Iris pigment epithelial cell (primary cell): ENCODE results near the gene TEX14.
"Not testable (repeated sequence)": the region's sequence is repeated elsewhere in the genome, so short reads cannot be mapped to it uniquely, and the experiment has no call there.

ENCODE experiments used
- DNase-seq: peaks from one replicate; pipeline ENCODE4 v3.0.0-alpha.2; 2011; ENCODE audit warnings: low read depth

Gene TEX14

GRCh38 chr17:58691701-58692238, at the start of gene TEX14:
TSS of gene TEX14 (minus strand) at chr17:58692045. CDS start at chr17:58652001, 40,044 bp downstream.
- DNase-seq: no peak

GRCh38 chr17:58741121-58741625, 49.3 kb upstream of the TEX14 start:
- DNase-seq: peak; percentile 79

GRCh38 chr17:58734811-58735210, 43.0 kb upstream of the TEX14 start:
- DNase-seq: no peak

GRCh38 chr17:58734040-58734439, 42.2 kb upstream of the TEX14 start:
- DNase-seq: no peak

GRCh38 chr17:58730937-58731336, 39.1 kb upstream of the TEX14 start:
- no peak for DNase-seq

DNA sequence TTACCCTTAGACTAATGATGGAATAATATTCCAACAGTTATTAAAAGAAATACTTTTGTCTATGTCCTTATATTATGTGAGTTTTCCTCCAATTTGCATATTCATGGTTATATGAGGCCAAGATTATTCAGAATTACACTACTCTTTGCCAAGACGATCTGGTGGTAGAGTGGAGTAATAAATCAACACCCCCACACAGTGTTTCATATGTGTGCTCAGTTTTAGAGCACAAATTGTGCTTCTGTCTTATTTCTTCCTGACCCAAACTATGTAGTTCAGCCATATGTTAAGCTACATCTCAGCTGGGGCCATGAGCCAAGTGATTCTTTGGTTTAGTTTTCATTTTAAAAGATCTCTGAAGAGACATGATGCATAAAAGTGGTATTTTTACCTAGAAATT, 37.0 kb upstream of the TEX14 start:
- DNase-seq: peak; percentile 10

- DNase-seq: no peak
These were observed 30.9 kb upstream of the TEX14 start for GRCh38 chr17:58722696-58723095.

- no peak for DNase-seq
These were observed 30.4 kb upstream of the TEX14 start for GRCh38 chr17:58722274-58722673.

DNA sequence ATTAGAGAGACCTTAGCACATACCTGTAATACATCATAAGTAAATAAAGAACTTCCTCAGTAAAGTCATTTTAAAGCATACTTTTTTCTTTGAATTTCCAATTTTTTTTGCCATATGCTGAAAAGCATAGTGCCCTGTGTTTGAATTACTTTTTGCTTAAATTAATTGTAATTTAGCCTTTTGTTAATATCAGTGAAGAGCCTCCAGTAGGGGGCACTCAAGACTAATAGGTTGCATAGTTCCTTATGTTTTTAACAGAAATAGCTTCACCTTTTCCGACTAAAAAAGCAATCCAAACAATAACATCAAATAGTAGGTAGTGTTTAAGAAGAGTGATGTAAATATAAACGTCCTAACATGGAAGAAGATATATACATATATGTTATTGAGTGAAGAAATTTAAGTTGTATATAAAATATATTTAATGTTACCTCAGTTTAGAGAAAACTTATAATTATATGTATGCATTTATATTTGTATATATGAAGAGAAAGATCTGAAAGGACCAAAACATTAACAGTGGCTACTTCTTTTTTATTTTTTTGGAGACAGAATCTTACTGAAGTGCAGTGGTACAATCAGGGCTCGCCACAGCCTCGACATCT, 19.2 kb upstream of the TEX14 start:
- peak; percentile 57 for DNase-seq

DNA sequence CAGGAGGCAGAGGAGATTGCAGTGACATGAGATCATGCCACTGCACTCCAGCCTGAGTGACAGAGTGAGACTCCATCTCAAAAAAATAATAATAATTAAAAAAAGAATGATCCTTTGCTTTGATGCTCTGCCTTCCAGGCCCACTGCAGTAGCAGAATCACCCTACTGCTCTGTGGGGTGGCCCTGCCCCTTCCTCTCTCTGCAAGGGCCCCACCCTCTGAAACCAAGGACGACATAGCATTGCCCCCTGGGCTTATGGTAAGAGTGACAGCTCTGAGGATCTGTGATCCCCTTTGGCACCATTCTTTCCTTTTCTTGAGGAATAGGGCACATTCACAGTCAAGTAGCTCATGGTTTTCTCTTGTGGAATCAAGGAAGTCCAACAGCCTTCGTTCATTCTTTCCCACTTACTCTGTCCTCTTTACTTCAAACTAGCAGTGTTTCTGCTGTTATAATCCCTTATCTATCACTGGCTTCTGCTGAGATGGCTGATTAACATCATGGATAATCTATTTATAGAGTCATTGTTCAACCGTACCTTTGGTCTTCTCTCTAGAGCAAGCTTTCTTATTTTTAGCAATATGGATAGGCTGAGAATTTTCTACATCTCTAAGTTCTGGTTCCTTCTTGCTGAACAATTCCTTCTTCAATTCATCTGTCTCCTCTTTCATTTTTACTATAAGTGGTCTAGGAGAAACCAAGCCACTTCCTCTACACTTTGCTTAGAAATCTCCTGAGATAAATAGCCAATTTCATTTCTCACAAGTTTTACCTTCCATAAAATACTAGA, 14.7 kb upstream of the TEX14 start:
- DNase-seq: no peak

DNA sequence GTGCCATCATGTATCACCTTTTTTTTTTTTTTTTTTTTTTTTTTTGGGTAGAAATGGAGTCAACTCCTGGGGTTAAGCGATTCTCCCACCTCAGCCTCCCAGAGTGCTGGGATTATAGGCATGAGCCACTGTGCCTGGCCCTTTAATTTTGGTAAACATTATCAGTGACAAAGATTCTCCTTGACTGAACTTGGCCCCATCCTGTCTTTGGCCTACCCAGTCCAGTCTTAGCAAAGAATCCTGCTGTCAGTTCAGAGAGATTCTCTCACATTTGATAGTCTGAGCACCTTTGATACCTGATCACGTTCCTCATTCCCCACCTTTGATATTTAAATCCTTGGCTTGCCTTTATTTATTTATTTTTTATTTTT, 12.1 kb upstream of the TEX14 start:
- no peak for DNase-seq

DNA sequence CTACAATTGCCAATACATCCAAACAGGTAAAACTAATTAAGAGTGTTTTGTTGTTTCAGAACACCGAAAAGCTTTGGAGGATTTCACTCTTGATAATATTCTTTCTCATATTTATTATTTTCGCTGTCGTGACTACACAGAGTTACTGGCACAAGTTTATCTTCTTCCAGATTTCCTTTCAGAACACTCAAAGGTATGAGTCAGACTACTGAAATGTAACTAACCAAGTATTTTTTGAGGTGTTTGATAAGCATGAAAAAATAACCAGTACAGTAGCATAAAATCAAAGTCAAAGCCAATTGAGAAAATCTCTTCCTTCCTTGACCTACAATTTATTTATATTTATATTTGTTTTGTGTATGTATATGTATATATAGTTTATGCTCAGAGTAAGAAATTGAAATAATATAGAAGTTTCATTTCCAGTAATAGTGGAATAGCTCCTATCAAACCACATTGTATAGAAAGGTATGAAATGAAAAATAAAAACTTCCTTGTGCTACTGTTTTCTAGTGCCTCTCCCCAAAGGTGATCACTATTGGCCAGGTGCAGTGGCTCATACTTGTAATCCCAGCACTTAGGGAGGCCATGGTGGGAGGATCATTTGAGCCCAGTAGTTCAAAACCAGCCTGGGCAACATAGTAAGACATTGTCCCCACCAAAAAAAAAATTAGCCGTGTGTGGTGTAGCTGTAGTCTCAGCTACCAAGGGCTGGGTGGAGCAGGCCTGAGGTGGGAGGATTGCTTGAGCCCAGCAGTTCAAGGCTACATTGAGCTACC, 11.5 kb upstream of the TEX14 start:
- DNase-seq: peak; percentile 77

- no peak for DNase-seq
These were observed 10.9 kb upstream of the TEX14 start for GRCh38 chr17:58702708-58703107.

DNA sequence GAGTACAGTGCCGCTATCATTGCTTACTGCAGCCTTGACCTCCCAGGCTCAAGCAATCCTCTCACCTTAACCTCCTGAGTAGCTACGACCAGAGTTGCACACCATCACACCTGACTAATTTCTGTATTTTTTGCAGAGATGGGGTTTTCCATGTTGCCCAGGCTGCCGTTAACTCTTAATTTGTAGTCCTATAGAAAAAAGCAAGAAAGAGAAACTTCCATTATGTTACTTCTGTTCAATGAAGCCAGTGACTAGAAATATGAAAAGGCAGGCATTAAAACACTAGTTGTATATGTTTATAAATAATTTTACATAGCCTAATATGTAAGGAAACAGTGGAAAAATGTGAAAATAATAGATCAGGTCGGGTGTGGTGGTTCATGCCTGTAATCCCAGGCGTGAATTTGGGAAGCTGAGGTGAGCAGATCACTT, 10.2 kb upstream of the TEX14 start:
- DNase-seq: no peak

DNA sequence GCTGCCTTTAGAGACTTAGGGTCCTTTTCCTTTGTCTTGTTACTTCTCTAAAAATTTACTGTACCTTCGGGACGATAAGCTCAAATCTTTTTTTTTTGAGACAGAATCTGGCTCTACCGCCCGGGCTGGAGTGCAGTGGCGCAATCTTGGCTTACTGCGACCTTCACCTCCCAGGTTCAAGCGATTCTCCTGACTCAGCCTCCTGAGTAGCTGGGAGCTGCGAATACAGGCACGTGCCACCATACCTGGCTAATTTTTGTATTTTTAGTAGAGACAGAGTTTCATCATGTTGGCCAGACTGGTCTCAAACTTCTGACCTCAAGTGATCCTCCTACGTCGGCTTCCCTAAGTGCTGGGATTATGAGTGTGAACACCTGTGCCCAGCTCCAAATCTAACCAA, 7.9 kb upstream of the TEX14 start:
- DNase-seq: no peak

- peak; percentile 19 for DNase-seq
These were observed 3.0 kb upstream of the TEX14 start for GRCh38 chr17:58694826-58695225.

DNA sequence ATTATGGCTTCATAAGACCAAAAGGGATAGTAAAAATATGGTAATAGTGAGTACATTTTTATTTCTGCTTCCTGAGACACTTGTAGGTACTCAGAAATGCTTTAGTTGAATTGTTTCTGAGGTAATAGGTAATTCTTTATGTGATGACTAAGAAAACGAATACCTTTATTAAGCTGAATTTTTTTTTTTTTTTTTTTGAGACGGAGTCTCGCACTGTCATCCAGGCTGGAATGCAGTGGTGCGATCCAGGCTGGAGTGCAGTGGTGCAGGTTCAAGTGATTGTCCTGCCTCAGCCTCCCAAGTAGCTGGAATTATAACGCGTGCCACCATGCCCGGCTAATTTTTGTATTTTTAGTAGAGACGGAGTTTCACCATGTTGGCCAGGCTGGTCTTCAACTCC, 2.5 kb upstream of the TEX14 start:
- no peak for DNase-seq

- DNase-seq: no peak
These were observed 1.9 kb upstream of the TEX14 start for GRCh38 chr17:58693751-58694150.

GRCh38 chr17:58693208-58693607, 1.4 kb upstream of the TEX14 start:
- peak; percentile 1 for DNase-seq

- peak; percentile 87 for DNase-seq
These were observed 602 bp upstream of the TEX14 start, which contains the start of gene RAD51C for GRCh38 chr17:58692239-58693055. TSS of gene RAD51C (plus strand) at chr17:58692602. CDS start at chr17:58692644, 42 bp downstream.

GRCh38 chr17:58690033-58690432, 1.8 kb downstream of the TEX14 start:
- DNase-seq: not testable (repeated sequence)
